ENCODE data around the gene COA8. TPM values are rescaled to one million over a fixed set of nuclear protein-coding genes. Genes with fewer than 3 reads are reported as not detected.

The COA8 gene
- total and polyA plus RNA-seq, 10 donors: 15.2 to 39.5 (median 22.2) TPM

- no peaks in the 10 kb centered on the region for H3K9me3 ChIP-seq
- DNase-seq: peak; percentile 92
- WGBS, 5 donors: 0 to 7% (median 1%) methylated on average over 13 to 66 of the region's 66 CpGs
- no peak for TF ChIP-seq POLR2A (IDR thresholded peaks at IDR 0.05)
- peak; percentile 26 to 76 (median 61) for TF ChIP-seq CTCF (IDR thresholded peaks at IDR 0.05 in 8 of 11, conservative IDR thresholded peaks at IDR 0.05 in 3 of 11)
- peak; percentile 72 to 82 (median 73) for TF ChIP-seq POLR2AphosphoS5 (IDR thresholded peaks at IDR 0.05)
- H3K36me3 ChIP-seq: no peaks in the 10 kb centered on the region
- peak overlapping the region; percentile 35 to 78 (median 60) for H3K4me3 ChIP-seq
- H3K27ac ChIP-seq: peak overlapping the region in 4 of 8 donors; percentile 15 to 66 (median 35)
- H3K27me3 ChIP-seq (replicated peaks in 1 of 7): peaks cover 0 to 55% (median 24%) of the 10 kb centered on the region in 7 donors
- intact Hi-C loops (cut with DNase I; ENCODE audit: low total_unique reads): no loop called here
- peaks cover 28 to 61% (median 55%) of the 10 kb centered on the region in 6 donors for H3K4me1 ChIP-seq
These were observed 41.9 kb upstream of the COA8 start for GRCh38 chr14:103520657-103521437.

GRCh38 chr14:103521438-103521950, 41.3 kb upstream of the COA8 start:
- peak; percentile 78 for DNase-seq
- Histone ChIP-seq H3K4me1 (peaks cover 28 to 67% (median 60%) of the 10 kb centered on the region in 6 donors), H3K27ac (peak overlapping the region in 4 of 8 donors; percentile 15 to 66 (median 35)), H3K27me3 (replicated peaks in 1 of 7) (peaks cover 0 to 55% (median 24%) of the 10 kb centered on the region in 7 donors), H3K9me3 (no peaks in the 10 kb centered on the region), H3K4me3 (peak overlapping the region; percentile 35 to 78 (median 60)), H3K36me3 (no peaks in the 10 kb centered on the region)
- TF ChIP-seq POLR2A (IDR thresholded peaks at IDR 0.05) (no peak), POLR2AphosphoS5 (IDR thresholded peaks at IDR 0.05) (no peak), CTCF (IDR thresholded peaks at IDR 0.05 in 8 of 11, conservative IDR thresholded peaks at IDR 0.05 in 3 of 11) (no peak)
- intact Hi-C loops (cut with DNase I; ENCODE audit: low total_unique reads): no loop called here
- WGBS, 5 donors: 1% methylated on average over 17 to 77 of the region's 77 CpGs

- 1 to 2% (median 2%) methylated on average over 21 to 74 of the region's 74 CpGs for WGBS, 5 donors
These were observed 40.7 kb upstream of the COA8 start for GRCh38 chr14:103521951-103522563.

More at GRCh38 chr14:103521951-103522563, 40.7 kb upstream of the COA8 start:
- H3K36me3 ChIP-seq: no peaks in the 10 kb centered on the region
- peak overlapping the region; percentile 35 to 78 (median 60) for H3K4me3 ChIP-seq
- intact Hi-C loops (cut with DNase I; ENCODE audit: low total_unique reads): no loop called here
- peak overlapping the region in 3 of 8 donors; percentile 15 to 66 (median 42) for H3K27ac ChIP-seq
- H3K27me3 ChIP-seq (replicated peaks in 1 of 7): peaks cover 0 to 55% (median 24%) of the 10 kb centered on the region in 7 donors
- no peak for TF ChIP-seq CTCF (IDR thresholded peaks at IDR 0.05 in 8 of 11, conservative IDR thresholded peaks at IDR 0.05 in 3 of 11)
- no peak for TF ChIP-seq POLR2AphosphoS5 (IDR thresholded peaks at IDR 0.05)
- no peak for TF ChIP-seq POLR2A (IDR thresholded peaks at IDR 0.05)
- H3K9me3 ChIP-seq: no peaks in the 10 kb centered on the region
- peaks cover 28 to 73% (median 66%) of the 10 kb centered on the region in 6 donors for H3K4me1 ChIP-seq
- DNase-seq: peak; percentile 77

Measured in spleen (tissue), 11 donors.